GM18951 (cell line): ENCODE results near the gene ATP8A1.
"Not testable (repeated sequence)": the region's sequence is repeated elsewhere in the genome, so short reads cannot be mapped to it uniquely, and the experiment has no call there.

Source experiments
- POLR2A ChIP-seq: IDR thresholded peaks from 4 replicates; pipeline ENCODE4 v1.6.1; 2011; ENCODE audit warnings: mild to moderate bottlenecking; ENCODE audit not compliant: insufficient read length, insufficient read depth; ENCODE audit errors: extremely low read depth
- in situ Hi-C: fragments of 300-500 bp; cut with MboI; formaldehyde crosslinking; loops from one replicate; pipeline ENCODE4 v1.12.0; 2022; ENCODE audit warnings: low sequenced_read_pairs, mixed read lengths, inconsistent platforms; ENCODE audit not compliant: unreplicated experiment

Gene ATP8A1

GRCh38 chr4:42658261-42658660, 1.4 kb upstream of the ATP8A1 start:
- in situ Hi-C loops = no loop called here

GRCh38 chr4:42656679-42656943, 294 bp downstream of the ATP8A1 start:
- in situ Hi-C loops = no loop called here
- TF ChIP-seq POLR2A = no peak

More at GRCh38 chr4:42658261-42658660, 1.4 kb upstream of the ATP8A1 start:
- TF ChIP-seq POLR2A = no peak

- TF ChIP-seq POLR2A = peak; percentile 37
- in situ Hi-C loops = no loop called here
Measured at GRCh38 chr4:42655921-42656678, 805 bp downstream of the ATP8A1 start.

- TF ChIP-seq POLR2A = no peak
- in situ Hi-C loops = no loop called here
Measured at GRCh38 chr4:42655269-42655637, 1.7 kb downstream of the ATP8A1 start.

DNA sequence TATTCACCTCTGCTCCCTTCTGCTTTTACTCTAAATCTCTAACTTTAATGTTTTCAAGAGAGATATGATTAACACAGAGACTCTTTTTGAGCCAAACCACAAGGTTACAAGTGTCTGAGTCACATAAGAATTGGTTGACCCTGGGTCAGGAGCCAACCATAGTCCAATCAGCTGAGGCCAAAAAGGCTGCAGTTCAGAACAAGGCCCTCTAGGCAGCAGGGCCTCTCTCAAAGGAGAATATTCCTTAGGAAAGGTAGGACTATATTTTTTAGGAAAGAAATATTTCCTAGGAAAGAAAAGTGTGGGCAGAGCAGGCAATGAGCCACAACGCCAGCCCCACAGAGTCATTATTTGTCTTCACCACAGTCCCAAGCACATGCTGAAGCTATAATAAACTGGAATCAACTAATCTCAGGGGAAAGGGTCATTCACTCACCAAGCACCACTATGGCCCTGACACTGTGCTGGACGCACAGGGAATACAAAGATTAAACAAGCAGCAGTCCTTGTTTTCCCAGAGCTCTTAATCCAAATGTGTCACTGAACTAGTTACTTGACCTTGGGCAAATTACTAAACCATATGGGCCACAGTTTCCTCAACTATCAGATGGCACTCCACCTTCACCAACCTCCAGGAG, 2.2 kb downstream of the ATP8A1 start:
- no peak for TF ChIP-seq POLR2A
- in situ Hi-C loops = no loop called here

- in situ Hi-C loops = no loop called here
- TF ChIP-seq POLR2A = no peak
Measured at GRCh38 chr4:42653626-42654560, 3.0 kb downstream of the ATP8A1 start.

- in situ Hi-C loops = not testable (repeated sequence)
Measured at GRCh38 chr4:42652529-42653231, 4.2 kb downstream of the ATP8A1 start.

DNA sequence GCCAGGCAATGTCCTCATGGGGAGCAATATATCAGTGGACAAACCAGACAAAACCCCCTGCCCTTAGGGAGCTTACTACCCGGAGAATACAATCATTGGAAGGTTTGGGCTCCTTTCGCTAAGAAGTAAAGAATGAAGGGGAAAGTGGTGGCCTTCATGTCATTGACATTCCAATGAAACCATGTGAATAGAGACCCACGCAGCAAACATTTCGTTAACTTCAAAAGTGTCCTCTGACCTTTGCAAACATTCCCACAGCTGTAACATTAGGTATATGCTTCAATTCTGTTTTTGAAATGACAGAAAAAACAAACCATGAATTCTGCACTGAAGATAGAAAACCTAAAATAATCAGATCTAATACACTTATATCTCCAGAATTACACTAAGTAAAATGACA, 7.0 kb downstream of the ATP8A1 start:
- in situ Hi-C loops = no loop called here
- TF ChIP-seq POLR2A = no peak

GRCh38 chr4:42646999-42647541, 9.8 kb downstream of the ATP8A1 start:
- in situ Hi-C loops = no loop called here
- TF ChIP-seq POLR2A = no peak

GRCh38 chr4:42646013-42646784, 10.7 kb downstream of the ATP8A1 start:
- in situ Hi-C loops = no loop called here
- TF ChIP-seq POLR2A = no peak

DNA sequence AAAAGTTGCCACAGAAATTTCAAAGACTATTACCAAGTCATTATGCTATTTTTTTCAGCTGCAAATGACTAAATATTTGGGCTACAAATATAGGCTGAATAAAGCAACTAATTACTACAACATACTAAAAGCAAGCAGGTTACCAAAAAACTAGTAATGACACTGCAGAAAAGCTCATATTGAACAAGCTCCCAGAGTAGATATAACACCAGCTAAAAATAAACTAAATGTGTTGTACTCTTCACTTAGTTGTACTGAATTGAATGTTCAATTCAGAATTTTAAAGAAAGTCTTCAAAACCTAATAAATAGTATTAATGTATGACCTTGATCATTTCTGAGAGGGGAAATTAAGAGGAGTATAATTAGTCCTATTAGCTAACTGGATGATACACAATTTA, 12.0 kb downstream of the ATP8A1 start:
- in situ Hi-C loops = no loop called here
- TF ChIP-seq POLR2A = no peak

DNA sequence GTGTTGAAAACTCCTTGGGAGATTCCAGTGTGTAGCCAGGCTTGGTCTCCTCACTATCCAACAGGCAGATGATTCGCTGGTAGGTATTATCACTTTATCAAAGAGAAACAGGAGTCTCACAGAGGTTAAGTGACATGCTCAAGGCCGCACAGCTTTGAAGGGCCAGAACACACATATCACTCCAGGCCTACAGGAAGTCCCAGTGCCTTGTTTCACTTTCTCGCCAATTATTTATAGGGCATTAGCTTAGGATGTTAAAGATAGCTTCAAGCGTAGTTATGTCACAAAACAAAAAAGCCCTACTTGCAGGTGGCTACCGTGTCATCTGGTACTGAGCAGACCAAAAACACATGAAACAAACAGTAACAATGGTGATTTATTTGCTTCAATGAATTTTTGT, 13.2 kb downstream of the ATP8A1 start:
- in situ Hi-C loops = no loop called here

GRCh38 chr4:42642845-42643615, 13.9 kb downstream of the ATP8A1 start:
- TF ChIP-seq POLR2A = no peak
- in situ Hi-C loops = no loop called here

More for the DNA sequence above, 13.2 kb downstream of the ATP8A1 start:
- no peak for TF ChIP-seq POLR2A
